SH-SY5Y (cell line): ENCODE data around the gene TM9SF4.

ENCODE experiments used
- GATA2 ChIP-seq: IDR thresholded peaks from 2 replicates; pipeline ENCODE4 v1.6.1; 2011; ENCODE audit warnings: mild to moderate bottlenecking, low read depth, low read length
- GATA3 ChIP-seq: IDR thresholded peaks from 2 replicates; pipeline ENCODE4 v1.6.1; 2011; ENCODE audit warnings: low read depth, mild to moderate bottlenecking, low read length, moderate library complexity

The TM9SF4 gene, protein sequence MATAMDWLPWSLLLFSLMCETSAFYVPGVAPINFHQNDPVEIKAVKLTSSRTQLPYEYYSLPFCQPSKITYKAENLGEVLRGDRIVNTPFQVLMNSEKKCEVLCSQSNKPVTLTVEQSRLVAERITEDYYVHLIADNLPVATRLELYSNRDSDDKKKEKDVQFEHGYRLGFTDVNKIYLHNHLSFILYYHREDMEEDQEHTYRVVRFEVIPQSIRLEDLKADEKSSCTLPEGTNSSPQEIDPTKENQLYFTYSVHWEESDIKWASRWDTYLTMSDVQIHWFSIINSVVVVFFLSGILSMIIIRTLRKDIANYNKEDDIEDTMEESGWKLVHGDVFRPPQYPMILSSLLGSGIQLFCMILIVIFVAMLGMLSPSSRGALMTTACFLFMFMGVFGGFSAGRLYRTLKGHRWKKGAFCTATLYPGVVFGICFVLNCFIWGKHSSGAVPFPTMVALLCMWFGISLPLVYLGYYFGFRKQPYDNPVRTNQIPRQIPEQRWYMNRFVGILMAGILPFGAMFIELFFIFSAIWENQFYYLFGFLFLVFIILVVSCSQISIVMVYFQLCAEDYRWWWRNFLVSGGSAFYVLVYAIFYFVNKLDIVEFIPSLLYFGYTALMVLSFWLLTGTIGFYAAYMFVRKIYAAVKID

DNA sequence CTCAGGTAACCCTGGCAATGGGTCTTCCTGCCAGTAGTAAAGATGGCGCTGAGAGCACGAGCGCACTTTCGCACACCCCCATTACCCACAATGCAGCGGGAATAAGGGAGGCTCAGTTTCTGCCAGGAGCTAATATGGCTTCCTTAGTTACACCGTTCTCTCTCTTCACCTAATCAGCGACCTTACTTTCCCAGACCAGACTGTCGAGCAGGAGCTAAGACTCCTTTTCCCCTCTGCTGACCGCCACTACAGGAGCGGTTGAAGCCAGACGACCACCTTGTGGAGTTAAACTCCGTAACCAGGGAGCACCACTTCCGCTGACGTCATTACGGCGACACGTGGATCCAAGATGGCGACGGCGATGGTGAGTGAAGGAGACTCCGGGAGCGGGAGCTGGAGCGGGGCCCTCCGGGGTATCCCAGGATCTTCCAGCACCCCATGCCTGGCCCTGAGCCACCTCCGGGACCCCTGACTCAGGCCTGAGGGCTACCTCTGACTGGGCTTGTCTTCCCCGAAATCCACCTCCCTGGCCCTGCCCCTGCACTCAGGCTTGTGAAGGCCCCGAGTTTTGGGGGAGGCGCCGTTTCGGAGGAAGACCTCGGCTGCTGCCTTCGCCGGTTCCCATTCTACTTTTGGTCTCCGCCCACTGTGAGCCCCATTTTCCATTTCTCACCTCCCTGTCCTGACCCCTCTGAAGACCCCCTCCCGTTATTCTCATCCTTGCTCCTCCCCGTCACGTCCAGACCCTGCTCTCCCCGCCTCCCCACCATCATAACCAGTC is at the start of gene TM9SF4:
TM9SF4 (plus strand) TSS at position 323 of the 781 bp plus-strand sequence; CDS start at position 350, 27 bp downstream.
- no peak for TF ChIP-seq GATA2
- no peak for TF ChIP-seq GATA3

DNA sequence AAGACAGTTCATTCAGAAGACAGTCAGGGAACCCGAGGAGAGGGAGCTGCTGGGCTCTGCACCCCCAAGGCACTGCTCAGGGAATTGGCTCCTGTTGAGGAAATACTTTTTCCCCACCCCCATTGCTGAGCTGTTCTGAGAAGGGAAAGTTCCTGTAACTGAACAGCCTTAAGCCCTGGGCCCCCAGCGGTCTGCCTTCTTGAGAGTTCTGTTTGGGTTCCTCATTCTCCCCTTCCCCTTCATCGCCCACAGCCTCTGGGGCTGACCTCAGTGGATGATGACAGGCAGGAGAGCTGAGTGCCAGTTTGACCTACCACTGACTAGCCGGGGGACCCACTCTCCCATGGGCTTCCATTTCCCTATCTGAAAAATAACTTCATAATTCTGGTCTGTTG is 46.7 kb upstream of the TM9SF4 start:
- no peak for TF ChIP-seq GATA3
- TF ChIP-seq GATA2: no peak

DNA sequence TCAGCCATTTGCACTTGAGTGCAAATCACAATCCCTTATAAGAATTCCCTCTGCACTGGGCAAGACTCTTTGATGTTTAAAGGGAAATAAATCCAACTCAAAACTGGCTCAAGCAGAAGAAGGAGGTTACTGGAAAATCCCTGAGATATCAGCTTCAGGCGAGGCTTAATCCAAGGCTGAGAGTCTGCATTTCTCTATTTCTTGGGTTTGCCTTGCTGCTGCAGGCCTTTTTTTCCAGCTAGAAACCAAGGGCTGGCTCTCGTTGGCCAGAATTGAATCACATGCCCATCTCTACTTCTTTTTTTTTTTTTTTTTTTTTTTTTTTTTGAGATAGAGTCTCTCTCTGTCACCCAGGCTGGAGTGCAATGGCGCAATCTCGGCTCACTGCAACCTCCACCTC is 45.8 kb upstream of the TM9SF4 start:
- TF ChIP-seq GATA3 (no peak), GATA2 (no peak)

DNA sequence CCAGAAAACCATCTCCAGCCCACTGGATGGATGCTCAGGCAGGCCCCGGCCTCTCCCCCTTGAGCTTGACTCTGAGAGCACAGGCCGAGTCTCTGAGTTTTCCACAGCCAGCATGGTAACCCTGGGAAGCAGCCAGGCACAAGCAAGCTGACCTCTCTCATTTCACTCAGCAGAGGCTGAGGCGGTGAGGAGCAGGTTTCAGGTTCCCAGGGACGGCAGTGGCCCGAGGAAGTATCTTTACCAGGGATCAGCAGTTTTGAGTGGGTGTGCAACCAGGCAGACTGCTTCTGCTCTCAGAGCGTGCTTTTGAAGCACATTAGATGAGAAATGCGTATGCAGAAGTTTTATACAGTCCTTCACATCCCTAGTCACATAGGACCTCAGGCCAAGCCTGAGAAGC is 44.8 kb upstream of the TM9SF4 start:
- TF ChIP-seq GATA2 (no peak), GATA3 (no peak)

DNA sequence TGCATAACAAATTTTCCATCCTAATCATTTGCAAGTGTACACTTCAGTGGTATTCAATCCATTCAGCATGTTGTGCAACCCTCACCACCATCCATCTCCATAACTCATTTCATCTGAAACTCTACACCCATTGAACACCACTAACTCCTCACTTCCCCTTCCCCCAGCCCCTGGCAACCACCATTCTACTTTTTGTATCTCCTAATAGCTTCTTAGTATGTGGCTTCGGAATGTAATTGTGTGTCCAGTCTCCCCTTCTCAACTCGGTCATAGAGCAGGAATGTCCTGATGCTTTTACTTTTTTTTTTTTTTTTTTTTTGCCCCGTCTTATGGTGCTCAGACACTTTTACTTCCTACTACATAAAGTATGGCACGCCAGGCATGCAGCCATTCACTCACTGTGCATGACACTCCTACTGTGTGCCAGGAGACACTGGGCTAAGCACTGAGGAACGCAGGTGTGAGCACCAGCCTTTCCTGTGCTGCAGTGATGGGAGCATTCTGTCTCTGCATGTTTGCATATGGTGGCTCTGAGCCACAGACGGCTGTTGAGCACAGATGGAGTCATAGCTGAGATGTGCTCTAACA is 42.2 kb upstream of the TM9SF4 start:
- TF ChIP-seq GATA2 (no peak), GATA3 (no peak)

DNA sequence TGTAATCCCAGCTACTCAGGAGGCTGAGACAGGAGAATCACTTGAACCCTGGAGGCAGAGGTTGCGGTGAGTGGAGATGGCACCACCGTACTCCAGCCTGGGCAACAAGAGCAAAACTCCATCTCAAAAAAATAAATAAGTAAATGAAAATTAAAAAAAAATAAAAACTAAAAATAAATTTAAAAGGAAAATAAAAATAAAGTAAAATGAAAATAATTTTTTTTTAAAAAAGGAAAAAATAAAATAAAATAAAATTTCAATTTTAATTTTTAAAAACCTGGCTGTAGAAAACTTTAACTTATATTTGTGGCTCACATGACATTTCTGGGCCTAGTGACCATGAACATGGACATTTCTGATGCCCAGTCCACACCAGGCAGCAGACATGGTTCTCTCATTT is 41.3 kb upstream of the TM9SF4 start:
- TF ChIP-seq GATA3: no peak
- TF ChIP-seq GATA2: no peak

DNA sequence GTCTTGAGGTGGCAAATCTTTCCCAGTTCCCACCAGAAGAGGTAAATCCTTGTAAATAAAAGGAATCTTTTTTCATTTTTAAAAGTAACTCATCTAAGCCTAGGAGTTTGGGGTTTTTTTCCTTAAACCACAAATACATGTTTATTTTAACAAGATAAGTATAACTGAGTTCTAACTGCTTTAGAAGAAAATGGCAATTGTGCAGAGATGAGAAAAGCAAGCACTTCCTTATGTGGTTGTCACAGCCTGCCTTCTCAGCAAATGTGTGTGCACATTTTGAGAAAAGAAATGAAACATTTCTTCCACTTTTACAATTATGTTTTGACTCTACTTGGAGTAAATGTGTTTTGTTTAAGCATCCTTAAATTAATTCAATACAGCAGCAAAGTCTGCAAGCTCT is 39.8 kb upstream of the TM9SF4 start:
- TF ChIP-seq GATA2: no peak
- no peak for TF ChIP-seq GATA3

DNA sequence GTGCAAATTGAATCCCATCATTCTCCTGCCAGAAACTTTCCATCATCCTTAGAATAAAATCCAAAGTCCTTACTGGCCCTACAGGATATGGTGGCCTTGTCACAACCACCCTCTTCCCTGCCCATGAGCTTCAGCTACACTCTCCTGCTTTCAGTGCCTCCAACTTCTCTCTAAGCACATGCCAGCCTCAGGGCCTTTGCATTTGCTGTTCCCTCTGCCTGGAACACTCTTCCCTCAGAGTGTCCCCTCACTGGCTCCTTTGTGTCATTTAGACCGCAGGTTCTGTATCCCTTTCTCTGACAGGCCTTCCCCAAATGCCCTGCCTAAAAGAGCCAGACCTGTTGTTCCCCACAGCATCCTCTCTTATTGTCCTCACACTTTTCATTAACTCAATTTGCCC is 39.2 kb upstream of the TM9SF4 start:
- TF ChIP-seq GATA3 (no peak), GATA2 (no peak)

DNA sequence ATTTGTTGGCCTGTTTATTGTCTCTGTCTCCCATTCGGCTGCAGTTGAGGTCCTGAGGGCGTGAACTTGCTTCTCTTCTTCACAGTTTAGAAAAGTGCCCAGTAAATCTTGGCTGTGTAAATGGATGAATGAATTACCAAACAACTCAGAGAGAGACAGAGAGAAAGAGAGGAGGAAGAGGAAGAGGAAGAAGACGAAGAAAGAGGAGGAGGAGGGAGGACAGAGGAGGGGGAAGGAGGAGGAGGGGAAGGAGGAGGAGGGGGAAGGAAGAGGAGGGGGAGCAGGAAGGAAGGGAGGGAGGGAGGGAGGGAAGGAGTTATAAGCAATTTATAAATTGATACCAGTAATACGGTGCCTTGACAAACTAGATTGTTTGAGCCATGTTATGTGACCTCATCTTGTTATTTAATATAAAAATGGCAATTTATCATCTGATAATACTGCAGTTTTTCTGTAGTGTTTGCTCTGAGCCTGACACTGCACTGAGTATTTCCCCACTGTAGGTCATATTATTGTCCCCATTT is 38.8 kb upstream of the TM9SF4 start:
- no peak for TF ChIP-seq GATA3
- no peak for TF ChIP-seq GATA2

DNA sequence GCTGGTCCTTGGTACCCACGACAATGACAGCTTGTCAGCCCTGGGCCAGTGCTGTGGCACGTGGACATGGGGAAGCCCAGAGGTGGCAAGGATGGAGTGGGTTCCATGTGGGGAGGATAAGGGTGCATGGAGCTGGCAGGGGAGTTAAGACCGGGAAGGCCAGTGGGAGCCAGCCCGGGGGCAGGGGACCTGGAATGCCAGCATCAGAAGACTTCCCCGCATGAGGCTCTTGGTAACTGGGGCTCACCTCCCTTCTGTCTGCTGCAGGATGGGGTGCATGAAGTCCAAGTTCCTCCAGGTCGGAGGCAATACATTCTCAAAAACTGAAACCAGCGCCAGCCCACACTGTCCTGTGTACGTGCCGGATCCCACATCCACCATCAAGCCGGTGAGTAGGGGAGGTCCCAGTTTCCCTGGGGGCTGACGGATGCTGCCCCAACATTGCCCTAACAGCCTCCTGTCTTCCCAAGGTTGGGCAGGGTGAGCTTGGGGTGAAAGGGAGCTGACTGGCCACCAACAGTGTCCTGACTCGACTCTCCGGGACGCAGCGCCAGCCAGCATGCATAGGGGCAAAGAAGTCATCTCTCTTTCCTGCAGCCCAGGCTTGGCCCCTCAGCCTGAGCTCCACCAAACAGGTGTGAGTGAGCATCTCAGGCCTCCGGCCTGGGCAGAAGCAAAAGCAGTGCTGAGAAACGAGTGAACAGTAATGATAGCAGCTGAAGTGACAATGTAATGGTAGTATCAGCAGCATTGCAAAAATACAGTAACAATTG is 37.9 kb upstream of the TM9SF4 start:
- TF ChIP-seq GATA3 (no peak), GATA2 (no peak)

DNA sequence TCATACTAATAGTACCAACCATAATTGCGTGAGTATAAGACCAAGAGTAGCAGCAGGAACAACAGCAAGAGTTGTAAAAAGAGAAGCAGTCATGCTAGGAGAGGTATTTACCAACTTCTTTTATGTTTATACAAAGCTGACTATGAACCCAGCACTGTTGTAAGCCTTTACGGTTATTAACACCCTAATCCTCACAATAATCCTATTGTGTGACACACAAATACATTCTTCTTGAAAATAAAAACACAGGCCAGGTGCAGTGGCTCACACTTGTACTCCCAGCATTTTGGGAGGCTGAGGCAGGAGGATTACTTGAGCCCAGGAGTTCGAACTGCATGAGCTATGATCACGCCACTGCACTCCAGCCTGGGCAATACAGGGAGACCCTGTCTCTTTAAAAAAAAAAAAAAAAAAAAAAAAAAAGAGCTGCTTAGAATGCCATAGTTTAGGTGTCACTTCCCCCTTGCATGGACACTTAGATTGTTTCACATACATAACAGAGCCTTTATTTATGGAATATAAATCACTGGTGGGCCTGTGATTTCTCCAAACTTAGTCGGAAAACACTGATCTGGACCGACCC is 37.3 kb upstream of the TM9SF4 start:
- TF ChIP-seq GATA2 (no peak), GATA3 (no peak)

DNA sequence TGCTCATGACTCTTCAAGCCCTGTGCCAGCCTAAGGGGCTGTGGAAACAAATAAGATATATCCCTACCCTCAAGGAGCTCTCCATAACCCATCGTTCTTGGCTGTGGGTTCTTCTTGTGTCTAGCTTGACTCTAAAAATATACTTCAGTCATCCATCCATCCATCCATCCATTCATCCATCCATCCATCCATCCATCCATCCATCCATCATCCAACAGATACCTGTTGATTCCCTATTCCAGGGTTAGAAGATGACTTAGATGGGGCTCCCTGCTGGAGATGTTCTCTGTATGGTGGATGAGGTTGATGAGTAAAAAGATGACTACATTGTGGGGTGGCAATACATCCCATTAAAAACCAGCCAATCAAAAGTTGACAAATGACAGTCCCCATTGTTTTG is 34.0 kb upstream of the TM9SF4 start:
- TF ChIP-seq GATA3 (no peak), GATA2 (no peak)

DNA sequence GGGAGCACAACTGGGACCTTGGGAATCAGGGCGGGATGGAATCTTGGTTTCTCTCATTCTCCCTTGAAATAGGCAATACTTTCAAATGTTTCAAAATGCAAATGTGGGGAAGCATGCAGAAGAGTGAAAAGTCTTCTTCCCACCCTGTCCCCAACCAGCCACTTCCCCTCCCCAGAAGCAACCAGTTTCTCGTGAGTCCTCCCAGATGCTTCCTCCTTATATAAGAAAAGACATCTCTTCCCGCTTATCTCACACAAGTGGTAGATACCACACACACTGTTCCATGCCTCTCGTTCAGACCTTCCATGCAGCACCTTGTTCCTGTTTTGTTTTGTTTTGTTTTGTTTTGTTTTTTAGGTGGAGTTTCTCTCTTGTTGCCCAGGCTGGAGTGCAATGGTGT is 32.3 kb upstream of the TM9SF4 start:
- no peak for TF ChIP-seq GATA2
- TF ChIP-seq GATA3: no peak

DNA sequence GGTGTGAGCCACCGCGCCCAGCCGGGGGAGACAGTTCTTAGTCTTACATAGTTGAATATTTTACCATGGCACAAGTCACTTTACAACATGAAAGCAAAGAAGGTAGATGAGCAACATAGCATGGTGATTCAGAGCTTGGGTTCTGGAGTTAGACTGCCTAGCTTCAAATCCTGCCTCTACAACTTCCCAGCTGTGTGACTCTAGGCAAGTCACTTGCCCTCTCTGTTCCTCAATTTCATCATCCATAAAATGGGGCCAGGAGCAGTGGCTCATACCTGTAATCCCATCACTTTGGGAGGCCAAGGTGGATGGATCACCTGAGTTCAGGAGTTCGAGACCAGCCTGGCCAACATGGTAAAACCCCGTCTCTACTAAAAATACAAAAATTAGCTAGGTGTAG is 31.2 kb upstream of the TM9SF4 start:
- TF ChIP-seq GATA2: no peak
- TF ChIP-seq GATA3: no peak

DNA sequence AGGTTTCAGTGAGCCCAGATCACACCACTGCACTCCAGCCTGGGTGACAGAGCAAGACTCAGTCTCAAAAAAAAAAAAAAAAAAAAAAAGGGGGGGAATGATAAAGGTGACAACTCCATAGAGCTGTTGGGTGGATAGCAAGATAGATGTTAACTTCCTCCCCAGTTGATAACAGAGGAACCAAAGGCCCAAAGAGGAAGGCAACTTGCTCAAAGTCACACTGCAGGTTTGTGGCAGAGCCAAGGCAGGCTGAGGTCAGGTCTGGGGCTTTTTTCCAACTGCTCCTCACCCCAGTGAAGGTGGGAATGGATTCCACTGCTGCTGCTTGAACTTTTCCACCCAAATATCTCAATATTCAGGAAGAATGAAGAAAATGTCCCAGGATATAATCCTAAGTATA is 30.7 kb upstream of the TM9SF4 start:
- no peak for TF ChIP-seq GATA2
- TF ChIP-seq GATA3: no peak
